ENCODE measurements around the gene CLEC10A.
"Not testable (repeated sequence)": the region's sequence is repeated elsewhere in the genome, so short reads cannot be mapped to it uniquely, and the experiment has no call there.

Gene CLEC10A

DNA sequence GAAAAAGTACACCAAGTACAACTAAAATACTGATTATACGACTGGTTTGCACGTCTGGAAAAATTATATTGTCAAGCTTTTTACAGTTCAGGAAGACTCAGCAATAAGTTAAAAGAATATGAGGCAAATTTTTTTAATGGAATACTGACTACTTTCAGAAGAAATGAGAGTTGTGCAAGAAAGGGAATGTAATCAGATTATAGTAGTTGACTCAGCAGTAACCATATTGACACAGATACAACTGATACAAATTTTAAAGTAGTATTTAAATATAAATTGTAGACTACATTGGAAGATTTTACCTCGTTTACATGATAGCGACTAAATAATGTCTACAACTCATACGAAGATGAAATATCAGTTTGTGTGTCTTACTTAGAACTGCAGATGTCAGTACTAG, 17.9 kb upstream of the CLEC10A start:
- Histone ChIP-seq H3K27me3 (ENCODE audit: insufficient read depth, low read length, poor library complexity) (no peaks in the 10 kb centered on the region), H3K23ac (ENCODE audit: low read length) (no peak overlapping the region), H4K8ac (ENCODE audit: low read depth, low read length) (no peak overlapping the region), H2BK15ac (replicated peaks; ENCODE audit: low read depth) (no peak overlapping the region), H2AK5ac (ENCODE audit: low read length) (no peak overlapping the region), H3K18ac (ENCODE audit: low read length) (no peak overlapping the region), H2BK5ac (ENCODE audit: low read length) (no peak overlapping the region), H3K27ac (ENCODE audit: low read depth, low read length) (no peak overlapping the region), H4K5ac (ENCODE audit: low read length) (no peak overlapping the region), H3K4me1 (ENCODE audit: control insufficient read depth, low read depth, low read length) (no peaks in the 10 kb centered on the region), H3K4me2 (ENCODE audit: low read length) (no peak overlapping the region), H3K79me2 (ENCODE audit: control insufficient read depth, insufficient read depth, low read length) (no peaks in the 10 kb centered on the region), H2BK120ac (ENCODE audit: low read depth, low read length) (no peak overlapping the region), H3K56ac (ENCODE audit: low read length) (no peak overlapping the region), H3K4ac (ENCODE audit: low read depth, low read length) (no peak overlapping the region), H3K9ac (ENCODE audit: low read length) (no peak overlapping the region), H3K36me3 (ENCODE audit: control insufficient read depth, insufficient read depth, low read length) (no peaks in the 10 kb centered on the region), H3K4me3 (ENCODE audit: low read length) (no peak overlapping the region), H3K79me1 (ENCODE audit: low read length) (no peaks in the 10 kb centered on the region)
- no CpG with 5 or more reads among the region's 5 CpGs for WGBS (ENCODE audit: extremely low coverage, insufficient coverage, low lambda C conversion rate)
- no peak for DNase-seq

DNA sequence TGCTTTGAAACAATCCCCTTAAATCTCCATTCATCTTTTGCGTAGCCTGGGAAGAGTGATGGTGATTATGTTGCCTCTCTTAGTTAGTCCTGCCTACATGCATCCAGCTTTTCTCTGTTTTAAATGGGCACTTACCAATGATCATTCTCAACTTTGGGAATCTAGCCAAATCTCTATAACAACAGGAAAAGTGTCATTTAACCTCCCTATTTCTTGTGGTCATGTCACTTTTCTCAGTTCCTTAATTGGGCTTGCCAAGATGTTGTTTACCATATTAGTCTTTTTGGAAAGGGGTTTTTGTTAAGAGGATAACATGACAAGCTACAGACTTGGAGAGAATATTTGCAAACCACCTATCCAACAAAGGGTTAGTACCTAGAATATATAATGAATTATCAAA, 15.6 kb upstream of the CLEC10A start:
- no peaks in the 10 kb centered on the region for H3K36me3 ChIP-seq (ENCODE audit: control insufficient read depth, insufficient read depth, low read length)
- H3K27me3 ChIP-seq (ENCODE audit: insufficient read depth, low read length, poor library complexity), result no peaks in the 10 kb centered on the region
- no peak overlapping the region for H3K4me3 ChIP-seq (ENCODE audit: low read length)
- H3K79me1 ChIP-seq (ENCODE audit: low read length), result no peaks in the 10 kb centered on the region
- no peak overlapping the region for H2BK15ac ChIP-seq (replicated peaks; ENCODE audit: low read depth)
- H4K8ac ChIP-seq (ENCODE audit: low read depth, low read length), result no peak overlapping the region
- H3K4me1 ChIP-seq (ENCODE audit: control insufficient read depth, low read depth, low read length), result no peaks in the 10 kb centered on the region
- no peak overlapping the region for H4K5ac ChIP-seq (ENCODE audit: low read length)
- no peaks in the 10 kb centered on the region for H3K79me2 ChIP-seq (ENCODE audit: control insufficient read depth, insufficient read depth, low read length)
- H3K18ac ChIP-seq (ENCODE audit: low read length), result no peak overlapping the region
- no peak overlapping the region for H2BK5ac ChIP-seq (ENCODE audit: low read length)
- H2AK5ac ChIP-seq (ENCODE audit: low read length), result no peak overlapping the region
- no CpG with 5 or more reads among the region's 1 CpG for WGBS (ENCODE audit: extremely low coverage, insufficient coverage, low lambda C conversion rate)
- no peak overlapping the region for H3K56ac ChIP-seq (ENCODE audit: low read length)
- no peak overlapping the region for H3K4ac ChIP-seq (ENCODE audit: low read depth, low read length)
- no peak overlapping the region for H3K9ac ChIP-seq (ENCODE audit: low read length)
- no peak overlapping the region for H3K23ac ChIP-seq (ENCODE audit: low read length)
- no peak overlapping the region for H3K27ac ChIP-seq (ENCODE audit: low read depth, low read length)
- no peak overlapping the region for H3K4me2 ChIP-seq (ENCODE audit: low read length)
- no peak overlapping the region for H2BK120ac ChIP-seq (ENCODE audit: low read depth, low read length)
- no peak for DNase-seq

DNA sequence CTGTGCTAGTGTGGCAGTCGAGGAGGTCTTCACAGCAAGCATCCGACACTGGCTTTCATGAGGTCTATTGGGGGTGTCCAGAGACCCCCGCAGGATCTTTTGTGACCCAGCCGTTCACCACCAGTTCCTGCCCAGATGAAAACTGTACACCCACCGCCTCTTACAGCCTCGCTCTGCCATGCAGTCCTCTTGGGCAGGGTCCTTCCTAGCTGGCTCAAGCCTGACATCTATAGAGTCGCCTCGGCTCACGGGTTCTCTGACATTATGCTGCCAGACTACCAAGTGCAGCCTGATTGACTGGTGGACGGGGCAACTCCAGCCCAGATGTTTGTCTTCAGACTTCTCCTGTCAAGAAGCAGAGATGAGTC, 14.6 kb upstream of the CLEC10A start:
- Histone ChIP-seq H2AK5ac (ENCODE audit: low read length) (no peak overlapping the region), H3K9ac (ENCODE audit: low read length) (no peak overlapping the region), H3K79me1 (ENCODE audit: low read length) (no peaks in the 10 kb centered on the region), H3K27me3 (ENCODE audit: insufficient read depth, low read length, poor library complexity) (no peaks in the 10 kb centered on the region), H3K27ac (ENCODE audit: low read depth, low read length) (no peak overlapping the region), H3K18ac (ENCODE audit: low read length) (no peak overlapping the region), H3K4me1 (ENCODE audit: control insufficient read depth, low read depth, low read length) (no peaks in the 10 kb centered on the region), H2BK15ac (replicated peaks; ENCODE audit: low read depth) (no peak overlapping the region), H3K4ac (ENCODE audit: low read depth, low read length) (no peak overlapping the region), H2BK120ac (ENCODE audit: low read depth, low read length) (no peak overlapping the region), H3K56ac (ENCODE audit: low read length) (no peak overlapping the region), H2BK5ac (ENCODE audit: low read length) (no peak overlapping the region), H3K36me3 (ENCODE audit: control insufficient read depth, insufficient read depth, low read length) (no peaks in the 10 kb centered on the region), H3K4me3 (ENCODE audit: low read length) (no peak overlapping the region), H3K23ac (ENCODE audit: low read length) (no peak overlapping the region), H3K79me2 (ENCODE audit: control insufficient read depth, insufficient read depth, low read length) (no peaks in the 10 kb centered on the region), H4K8ac (ENCODE audit: low read depth, low read length) (no peak overlapping the region), H3K4me2 (ENCODE audit: low read length) (no peak overlapping the region), H4K5ac (ENCODE audit: low read length) (no peak overlapping the region)
- WGBS (ENCODE audit: extremely low coverage, insufficient coverage, low lambda C conversion rate), result no CpG with 5 or more reads among the region's 10 CpGs
- no peak for DNase-seq

DNA sequence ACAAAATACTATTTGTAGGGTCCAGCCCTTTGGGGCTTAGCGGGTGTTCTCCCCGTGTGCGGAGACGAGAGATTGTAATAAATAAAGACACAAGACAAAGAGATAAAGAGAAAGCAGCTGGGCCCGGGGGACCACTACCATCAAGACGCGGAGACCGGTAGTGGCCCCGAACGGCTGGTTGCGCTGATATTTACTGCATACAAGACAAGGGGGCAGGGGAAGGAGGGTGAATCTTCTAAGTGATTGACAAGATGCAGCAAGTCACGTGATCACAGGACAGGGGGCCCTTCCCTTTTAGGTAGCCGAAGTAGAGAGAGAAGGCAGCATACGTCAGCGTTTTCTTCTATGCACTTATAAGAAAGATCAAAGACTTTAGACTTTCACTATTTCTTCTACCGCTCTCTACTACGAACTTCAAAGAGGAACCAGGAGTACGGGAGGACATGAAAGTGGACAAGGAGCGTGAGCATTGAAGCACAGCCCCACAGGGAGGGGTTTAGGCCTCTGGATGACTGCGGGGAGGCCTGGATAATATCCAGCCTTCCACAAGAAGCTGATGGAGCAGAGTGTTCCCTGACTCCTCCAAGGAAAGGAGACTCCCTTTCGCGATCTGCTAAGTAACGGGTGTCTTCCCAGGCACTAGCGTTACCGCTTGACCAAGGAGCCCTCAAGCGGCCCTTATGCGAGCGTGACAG, 11.4 kb upstream of the CLEC10A start:
- H3K4me2 ChIP-seq (ENCODE audit: low read length); H2BK120ac ChIP-seq (ENCODE audit: low read depth, low read length); H3K18ac ChIP-seq (ENCODE audit: low read length); H3K4me1 ChIP-seq (ENCODE audit: control insufficient read depth, low read depth, low read length); DNase-seq; H3K4me3 ChIP-seq (ENCODE audit: low read length); H2AK5ac ChIP-seq (ENCODE audit: low read length); H2BK15ac ChIP-seq (replicated peaks; ENCODE audit: low read depth); H4K5ac ChIP-seq (ENCODE audit: low read length); H3K79me2 ChIP-seq (ENCODE audit: control insufficient read depth, insufficient read depth, low read length); H3K4ac ChIP-seq (ENCODE audit: low read depth, low read length); H4K8ac ChIP-seq (ENCODE audit: low read depth, low read length); H2BK5ac ChIP-seq (ENCODE audit: low read length); H3K23ac ChIP-seq (ENCODE audit: low read length); H3K56ac ChIP-seq (ENCODE audit: low read length); H3K79me1 ChIP-seq (ENCODE audit: low read length); H3K9ac ChIP-seq (ENCODE audit: low read length); H3K36me3 ChIP-seq (ENCODE audit: control insufficient read depth, insufficient read depth, low read length); H3K27ac ChIP-seq (ENCODE audit: low read depth, low read length); H3K27me3 ChIP-seq (ENCODE audit: insufficient read depth, low read length, poor library complexity): not testable (repeated sequence)
- WGBS (ENCODE audit: extremely low coverage, insufficient coverage, low lambda C conversion rate), result no CpG with 5 or more reads among the region's 28 CpGs

DNA sequence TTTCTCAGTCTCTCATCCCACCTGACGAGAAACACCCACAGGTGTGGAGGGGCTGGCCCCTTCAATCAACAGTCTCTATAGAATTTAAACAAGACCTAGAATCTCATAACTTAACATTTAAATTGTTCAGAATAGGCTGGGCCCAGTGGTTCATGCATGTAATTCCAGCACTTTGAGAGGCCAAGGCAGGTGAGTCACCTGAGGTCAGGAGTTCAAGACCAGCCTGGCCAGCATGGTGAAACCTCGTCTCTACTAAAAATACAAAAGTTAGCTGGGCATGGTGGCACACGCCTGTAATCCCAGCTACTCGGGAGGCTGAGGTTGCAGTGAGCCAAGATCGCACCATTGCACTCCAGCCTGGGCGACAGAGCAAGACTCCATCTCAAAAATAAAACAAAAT, 9.5 kb upstream of the CLEC10A start:
- H3K79me1 ChIP-seq (ENCODE audit: low read length); H3K18ac ChIP-seq (ENCODE audit: low read length); H3K56ac ChIP-seq (ENCODE audit: low read length); H2BK15ac ChIP-seq (replicated peaks; ENCODE audit: low read depth); H3K27ac ChIP-seq (ENCODE audit: low read depth, low read length); H4K8ac ChIP-seq (ENCODE audit: low read depth, low read length); H2AK5ac ChIP-seq (ENCODE audit: low read length); H3K4ac ChIP-seq (ENCODE audit: low read depth, low read length); DNase-seq; H2BK5ac ChIP-seq (ENCODE audit: low read length); H3K4me1 ChIP-seq (ENCODE audit: control insufficient read depth, low read depth, low read length); H3K4me2 ChIP-seq (ENCODE audit: low read length); H2BK120ac ChIP-seq (ENCODE audit: low read depth, low read length); H3K79me2 ChIP-seq (ENCODE audit: control insufficient read depth, insufficient read depth, low read length); H3K4me3 ChIP-seq (ENCODE audit: low read length); H3K27me3 ChIP-seq (ENCODE audit: insufficient read depth, low read length, poor library complexity); H4K5ac ChIP-seq (ENCODE audit: low read length); H3K9ac ChIP-seq (ENCODE audit: low read length); H3K23ac ChIP-seq (ENCODE audit: low read length); H3K36me3 ChIP-seq (ENCODE audit: control insufficient read depth, insufficient read depth, low read length): not testable (repeated sequence)
- no CpG with 5 or more reads among the region's 6 CpGs for WGBS (ENCODE audit: extremely low coverage, insufficient coverage, low lambda C conversion rate)

DNA sequence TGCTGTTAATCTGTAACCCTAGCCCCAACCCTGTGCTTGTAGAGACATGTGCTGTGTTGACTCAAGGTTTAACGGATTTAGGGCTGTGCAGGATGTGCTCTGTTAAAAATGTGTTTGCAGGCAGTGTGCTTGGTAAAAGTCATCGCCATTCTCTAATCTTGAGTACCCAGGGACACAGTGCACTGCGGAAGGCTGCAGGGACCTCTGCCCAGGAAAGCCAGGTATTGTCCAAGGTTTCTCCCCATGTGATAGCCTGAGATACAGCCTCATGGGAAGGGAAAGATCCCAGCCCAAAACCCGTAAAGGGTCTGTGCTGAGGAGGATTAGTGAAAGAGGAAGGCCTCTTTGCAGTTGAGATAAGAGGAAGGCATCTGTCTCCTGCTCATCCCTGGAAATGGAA, 8.4 kb upstream of the CLEC10A start:
- not testable (repeated sequence) for H3K4me3 ChIP-seq (ENCODE audit: low read length); H2BK5ac ChIP-seq (ENCODE audit: low read length); H2BK120ac ChIP-seq (ENCODE audit: low read depth, low read length); H2BK15ac ChIP-seq (replicated peaks; ENCODE audit: low read depth); H3K4me2 ChIP-seq (ENCODE audit: low read length); H3K79me2 ChIP-seq (ENCODE audit: control insufficient read depth, insufficient read depth, low read length); DNase-seq; H3K9ac ChIP-seq (ENCODE audit: low read length); H3K4ac ChIP-seq (ENCODE audit: low read depth, low read length); H4K5ac ChIP-seq (ENCODE audit: low read length); H3K18ac ChIP-seq (ENCODE audit: low read length); H4K8ac ChIP-seq (ENCODE audit: low read depth, low read length); H3K79me1 ChIP-seq (ENCODE audit: low read length); H3K36me3 ChIP-seq (ENCODE audit: control insufficient read depth, insufficient read depth, low read length); H3K56ac ChIP-seq (ENCODE audit: low read length); H2AK5ac ChIP-seq (ENCODE audit: low read length); H3K4me1 ChIP-seq (ENCODE audit: control insufficient read depth, low read depth, low read length); H3K23ac ChIP-seq (ENCODE audit: low read length); H3K27me3 ChIP-seq (ENCODE audit: insufficient read depth, low read length, poor library complexity); H3K27ac ChIP-seq (ENCODE audit: low read depth, low read length)
- no CpG with 5 or more reads among the region's 4 CpGs for WGBS (ENCODE audit: extremely low coverage, insufficient coverage, low lambda C conversion rate)
